Measurements from ENCODE around the gene TM7SF2.

Gene TM7SF2

GRCh38 chr11:65084598-65085375, 26.9 kb upstream of the TM7SF2 start:
- Histone ChIP-seq H3K27ac (ENCODE audit: low read depth, low read length, poor library complexity, severe bottlenecking) (peak overlapping the region; percentile 51), H3K36me3 (ENCODE audit: insufficient read depth, low read length) (peaks cover 63% of the 10 kb centered on the region), H3K9ac (ENCODE audit: low read length) (peak overlapping the region; percentile 98), H4K20me1 (ENCODE audit: insufficient read depth, low read length) (no peaks in the 10 kb centered on the region), H3K79me2 (ENCODE audit: insufficient read depth, low read length) (peaks cover 18% of the 10 kb centered on the region), H3K9me3 (ENCODE audit: low read length) (no peaks in the 10 kb centered on the region), H3K4me1 (ENCODE audit: insufficient read depth, low read length, severe bottlenecking) (peaks cover 38% of the 10 kb centered on the region), H3F3A (ENCODE audit: insufficient read depth, low read length) (no peaks in the 10 kb centered on the region), H3K4me3 (ENCODE audit: low read depth, low read length, poor library complexity, severe bottlenecking) (peak overlapping the region; percentile 97), H3K4me2 (ENCODE audit: low read length) (peak overlapping the region; percentile 98), H3K9me2 (ENCODE audit: low read depth, low read length) (no peaks in the 10 kb centered on the region), H3K27me3 (ENCODE audit: insufficient read depth, low read length) (no peaks in the 10 kb centered on the region), H2AFZ (ENCODE audit: low read length) (no peak overlapping the region)
- no peak for TF ChIP-seq CTCF (IDR thresholded peaks at IDR 0.05; ENCODE audit: low read length)
- TF ChIP-seq EZH2 (IDR thresholded peaks at IDR 0.05; ENCODE audit: borderline replicate concordance, low read length): no peak

DNA sequence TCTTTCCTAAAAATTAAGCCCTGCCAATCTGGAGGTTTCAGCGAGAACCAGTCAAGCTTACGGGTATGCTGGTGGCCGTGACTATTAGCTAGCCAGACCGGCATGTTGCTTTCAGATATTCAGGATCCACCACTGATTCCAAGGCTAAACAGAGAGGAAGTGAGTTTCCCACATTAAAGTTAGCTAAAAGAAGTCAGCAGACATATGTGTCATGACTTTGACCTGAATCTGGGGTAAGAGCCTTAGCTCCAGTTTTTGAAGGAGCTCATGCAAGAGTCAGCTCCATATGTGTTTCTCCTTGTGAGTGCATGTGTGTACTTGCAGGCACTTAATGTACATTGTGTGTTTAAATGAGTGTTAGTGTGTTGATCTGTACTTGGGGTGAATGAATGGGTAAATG, 26.2 kb upstream of the TM7SF2 start:
- H3F3A ChIP-seq (ENCODE audit: insufficient read depth, low read length): no peaks in the 10 kb centered on the region
- no peaks in the 10 kb centered on the region for H4K20me1 ChIP-seq (ENCODE audit: insufficient read depth, low read length)
- no peaks in the 10 kb centered on the region for H3K9me3 ChIP-seq (ENCODE audit: low read length)
- no peak for TF ChIP-seq CTCF (IDR thresholded peaks at IDR 0.05; ENCODE audit: low read length)
- peaks cover 18% of the 10 kb centered on the region for H3K79me2 ChIP-seq (ENCODE audit: insufficient read depth, low read length)
- no peak overlapping the region for H3K27ac ChIP-seq (ENCODE audit: low read depth, low read length, poor library complexity, severe bottlenecking)
- H3K9ac ChIP-seq (ENCODE audit: low read length): no peak overlapping the region; the same call in 1 of the 2 replicates
- H3K4me1 ChIP-seq (ENCODE audit: insufficient read depth, low read length, severe bottlenecking): peaks cover 43% of the 10 kb centered on the region
- H3K4me3 ChIP-seq (ENCODE audit: low read depth, low read length, poor library complexity, severe bottlenecking): no peak overlapping the region
- no peak overlapping the region for H3K4me2 ChIP-seq (ENCODE audit: low read length)
- H3K9me2 ChIP-seq (ENCODE audit: low read depth, low read length): no peaks in the 10 kb centered on the region
- peaks cover 58% of the 10 kb centered on the region for H3K36me3 ChIP-seq (ENCODE audit: insufficient read depth, low read length)
- no peaks in the 10 kb centered on the region for H3K27me3 ChIP-seq (ENCODE audit: insufficient read depth, low read length)
- H2AFZ ChIP-seq (ENCODE audit: low read length): no peak overlapping the region

GRCh38 chr11:65086809-65087208, 24.9 kb upstream of the TM7SF2 start:
- H3K9ac ChIP-seq (ENCODE audit: low read length): no peak overlapping the region
- H3K9me2 ChIP-seq (ENCODE audit: low read depth, low read length): no peaks in the 10 kb centered on the region
- H3K4me2 ChIP-seq (ENCODE audit: low read length): no peak overlapping the region
- no peak overlapping the region for H3K4me3 ChIP-seq (ENCODE audit: low read depth, low read length, poor library complexity, severe bottlenecking)
- H3K27ac ChIP-seq (ENCODE audit: low read depth, low read length, poor library complexity, severe bottlenecking): no peak overlapping the region
- H2AFZ ChIP-seq (ENCODE audit: low read length): no peak overlapping the region
- H3K27me3 ChIP-seq (ENCODE audit: insufficient read depth, low read length): no peaks in the 10 kb centered on the region
- no peaks in the 10 kb centered on the region for H3K9me3 ChIP-seq (ENCODE audit: low read length)
- TF ChIP-seq EZH2 (IDR thresholded peaks at IDR 0.05; ENCODE audit: borderline replicate concordance, low read length): no peak
- TF ChIP-seq CTCF (IDR thresholded peaks at IDR 0.05; ENCODE audit: low read length): no peak
- peaks cover 46% of the 10 kb centered on the region for H3K4me1 ChIP-seq (ENCODE audit: insufficient read depth, low read length, severe bottlenecking)
- no peaks in the 10 kb centered on the region for H4K20me1 ChIP-seq (ENCODE audit: insufficient read depth, low read length)
- H3F3A ChIP-seq (ENCODE audit: insufficient read depth, low read length): no peaks in the 10 kb centered on the region
- peaks cover 45% of the 10 kb centered on the region; the same call in 1 of the 2 replicates for H3K36me3 ChIP-seq (ENCODE audit: insufficient read depth, low read length)
- peaks cover 17% of the 10 kb centered on the region for H3K79me2 ChIP-seq (ENCODE audit: insufficient read depth, low read length)

Measured in OCI-LY1 (cell line).